Forelimb muscle (tissue), 1 donor: ENCODE results near the gene PIK3CG. TPM values are rescaled to one million over a fixed set of nuclear protein-coding genes. Genes with fewer than 3 reads are reported as not detected.
"Not testable (repeated sequence)": the region's sequence is repeated elsewhere in the genome, so short reads cannot be mapped to it uniquely, and the experiment has no call there.

Experiments used
- DNase-seq: peaks from one replicate; pipeline ENCODE4 v3.0.0-alpha.2; 2013; ENCODE audit warnings: low read depth
- polyA plus RNA-seq: library from polyadenylated mRNA; unstranded; fragments of 120-200 nt; gene quantifications from one replicate; pipeline ENCODE4 v1.2.1, GENCODE V29; 2013; ENCODE audit not compliant: insufficient read length

The PIK3CG gene
- polyA plus RNA-seq, 1 donor = 2.1 TPM

DNA sequence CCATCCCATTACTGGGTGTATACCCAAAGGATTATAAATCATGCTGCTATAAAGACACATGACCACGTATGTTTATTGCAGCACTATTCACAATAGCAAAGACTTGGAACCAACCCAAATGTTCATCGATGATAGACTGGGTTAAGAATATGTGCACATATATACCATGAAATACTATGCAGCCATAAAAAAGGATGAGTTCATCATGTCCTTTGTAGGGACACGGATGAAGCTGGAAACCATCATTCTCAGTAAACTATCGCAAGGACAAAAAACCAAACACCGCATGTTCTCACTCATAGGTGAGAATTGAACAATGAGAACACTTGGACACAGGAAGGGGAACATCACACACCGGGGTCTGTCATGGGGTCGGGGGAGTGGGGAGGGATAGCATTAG lies 73.0 kb downstream of the PIK3CG start:
- not testable (repeated sequence) for DNase-seq

DNA sequence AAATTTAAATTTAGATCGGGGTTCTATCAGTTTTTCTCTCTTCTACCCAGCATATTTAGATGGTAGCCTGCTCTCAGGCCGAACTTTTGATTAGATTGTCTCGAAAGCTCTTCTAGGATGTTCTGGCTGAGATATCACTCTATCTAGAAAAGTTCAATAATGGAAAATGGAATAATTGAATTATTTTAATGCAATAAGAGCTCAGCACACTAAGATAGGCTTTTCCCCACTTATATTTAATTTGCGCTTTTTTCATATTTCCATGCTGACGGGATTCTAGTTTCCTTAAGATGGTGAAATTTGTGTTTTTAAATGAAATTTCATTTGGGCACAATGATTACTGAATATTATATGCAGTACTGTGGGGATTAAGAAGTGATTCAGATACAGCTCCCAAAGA lies 73.7 kb downstream of the PIK3CG start:
- no peak for DNase-seq

DNA sequence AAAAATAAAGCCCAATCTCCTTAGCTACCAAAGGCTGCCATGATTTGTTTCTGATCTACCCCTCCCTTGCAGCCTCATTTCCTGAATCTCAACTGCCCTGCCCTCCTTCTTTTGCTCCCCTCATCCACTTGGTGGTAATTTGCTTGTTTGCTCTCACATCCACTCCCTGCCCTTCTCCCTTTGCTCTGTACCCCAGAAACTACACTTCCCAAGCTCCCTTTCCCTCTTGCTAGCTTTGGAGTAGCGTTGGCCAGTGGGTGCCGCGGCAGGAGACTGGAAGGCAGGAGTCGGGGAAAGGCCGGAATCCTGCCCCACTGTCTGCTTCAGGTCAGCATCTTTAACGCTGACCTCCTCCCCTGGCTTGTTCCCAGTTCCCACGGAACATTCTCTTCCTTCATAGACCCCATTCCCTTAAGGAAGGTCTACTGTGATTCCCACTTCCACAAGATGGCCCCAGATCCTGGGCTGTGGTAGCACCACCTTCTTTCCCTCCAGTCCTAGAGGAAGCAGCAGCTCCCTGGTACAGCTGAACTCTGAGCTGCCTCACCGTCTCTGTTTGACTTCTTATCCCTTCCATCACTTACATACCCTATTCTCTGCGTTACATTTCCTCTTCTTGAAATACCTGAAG lies 79.1 kb downstream of the PIK3CG start:
- no peak for DNase-seq

DNA sequence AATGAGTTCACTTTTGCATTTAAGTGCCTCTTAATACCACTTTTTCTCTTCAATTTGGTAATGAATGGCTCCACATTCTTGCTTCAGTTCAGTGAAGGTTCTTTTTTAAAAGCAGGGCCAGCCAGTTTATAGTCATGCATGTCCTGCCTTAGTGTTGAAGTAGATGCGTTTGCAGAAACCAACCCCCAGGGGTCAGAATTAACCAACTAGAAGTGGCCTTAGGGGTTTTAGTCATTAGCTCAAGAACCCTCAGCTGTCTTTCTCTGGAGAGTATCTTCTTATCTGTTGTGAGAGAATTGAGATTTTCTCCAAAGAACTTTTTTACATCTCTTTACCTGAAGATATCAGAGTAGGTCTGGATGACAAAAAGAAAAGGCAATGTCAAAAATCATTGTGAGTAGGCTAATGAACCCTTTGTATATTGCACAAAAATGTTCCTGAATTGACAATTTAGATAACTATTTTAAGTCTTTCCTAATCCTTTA lies 82.2 kb downstream of the PIK3CG start:
- peak; percentile 41 for DNase-seq

DNA sequence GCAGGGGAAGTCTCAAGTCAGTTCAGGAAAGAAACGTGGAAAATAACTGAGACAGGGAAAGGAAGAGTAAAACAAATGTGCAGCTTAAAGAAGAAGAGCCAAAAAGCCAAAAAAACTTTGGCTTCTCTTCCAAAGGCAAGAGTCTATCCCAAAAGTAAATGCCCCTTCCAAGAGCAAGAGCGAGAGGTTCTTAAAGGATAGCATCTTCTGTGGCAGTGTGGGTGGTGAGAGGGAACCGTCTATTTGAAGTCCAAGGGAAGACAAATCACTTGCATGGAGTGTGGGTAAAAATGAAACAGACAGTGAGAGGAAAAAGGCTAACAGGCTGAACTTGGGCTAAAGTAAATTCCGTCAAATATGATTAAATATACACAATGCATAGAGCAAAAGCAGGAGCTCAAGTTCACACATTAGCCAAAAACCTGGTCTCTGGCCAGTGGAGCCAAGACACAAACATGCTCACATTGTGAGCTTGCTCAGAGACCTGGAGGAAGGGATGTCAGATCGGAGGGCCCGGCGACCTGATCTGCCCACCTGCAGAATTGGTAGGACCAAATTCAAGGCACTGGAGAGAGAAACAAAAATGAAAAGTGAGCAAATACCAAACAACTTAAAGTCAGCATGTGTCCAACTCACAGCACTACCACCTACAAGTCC lies 87.0 kb downstream of the PIK3CG start:
- no peak for DNase-seq

DNA sequence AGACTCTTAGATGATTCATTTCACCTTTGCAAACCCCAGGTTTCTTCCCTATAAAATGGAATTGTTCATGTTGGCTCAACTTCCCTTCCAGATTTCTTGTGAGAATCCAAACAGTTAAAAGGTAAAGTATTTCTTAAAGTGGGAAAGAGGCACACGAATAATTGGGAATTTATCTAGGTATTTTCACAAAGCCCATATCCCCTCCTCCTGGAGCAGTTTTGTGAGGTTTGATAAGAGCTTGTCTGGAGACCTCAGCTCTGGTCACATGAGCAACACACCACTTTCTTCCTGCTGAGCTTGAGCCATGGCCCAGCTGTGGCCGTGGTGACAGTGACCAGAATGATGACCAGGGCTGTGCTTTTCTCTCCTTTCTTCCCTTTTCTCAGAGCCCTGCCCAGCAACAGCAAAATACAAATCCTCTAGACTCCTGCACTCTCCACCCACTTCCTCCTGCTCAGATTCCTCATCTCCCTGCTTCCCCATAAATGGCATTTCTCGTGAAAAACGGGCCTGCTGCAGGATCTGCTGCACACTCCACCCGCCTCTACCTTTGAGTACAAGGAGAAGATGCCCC lies 87.7 kb downstream of the PIK3CG start:
- no peak for DNase-seq

DNA sequence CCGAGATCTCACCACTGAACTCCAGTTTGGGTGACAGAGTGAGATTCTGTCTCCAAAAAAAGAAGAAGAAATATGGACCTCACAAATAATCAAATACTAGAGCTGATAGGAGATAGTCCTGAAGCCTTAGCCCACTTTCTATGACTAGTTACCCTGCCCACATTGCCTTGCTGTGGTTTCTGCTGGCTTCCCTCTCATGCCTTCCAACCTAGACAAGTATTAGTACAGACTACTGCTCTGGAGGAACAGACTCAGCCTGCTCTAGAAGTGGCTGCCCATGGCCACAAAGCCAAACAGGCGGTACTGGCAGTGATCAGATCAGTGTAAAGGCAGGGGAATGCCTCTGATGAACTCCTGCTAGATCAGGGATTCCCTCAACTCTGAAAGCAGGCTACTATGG lies 89.8 kb downstream of the PIK3CG start:
- DNase-seq = no peak

DNA sequence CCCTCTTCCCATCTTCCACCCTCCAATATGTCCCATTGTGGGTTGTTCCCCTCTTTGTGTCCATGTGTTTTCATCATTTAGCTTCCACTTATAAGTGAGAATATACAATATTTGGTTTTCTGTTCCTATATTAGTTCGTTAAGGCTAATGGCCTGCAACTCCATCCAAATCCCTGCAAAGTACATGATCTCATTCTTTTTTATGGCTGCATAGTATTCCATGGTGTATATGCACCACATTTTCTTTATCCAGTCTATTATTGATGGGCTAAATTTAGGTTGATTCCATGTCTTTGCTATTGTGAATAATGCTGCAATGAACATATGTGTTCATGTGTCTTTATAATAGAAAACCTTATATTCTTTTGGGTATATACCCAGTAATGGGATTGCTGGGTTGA lies 90.8 kb downstream of the PIK3CG start:
- DNase-seq = not testable (repeated sequence)

Other genes with a start within 250 kb of the PIK3CG start
- gene CCDC71L, start 204.1 kb upstream of the PIK3CG start, polyA plus RNA-seq = 3.6 TPM
- gene PRKAR2B, start 179.4 kb downstream of the PIK3CG start, polyA plus RNA-seq = 3.8 TPM